SJCRH30 (cell line): ENCODE results near the gene TIGD3. TPM values are rescaled to one million over a fixed set of nuclear protein-coding genes. Genes with fewer than 3 reads are reported as not detected.

Experiments used
- total RNA-seq: library from RNA; depleted of rRNA; stranded (reverse); fragments of >200 nt; shearing (Covaris generic); gene quantifications from 2 replicates; pipeline ENCODE4 v1.2.3, GENCODE V29; 2014; rRNA removed

TIGD3 gene
- total RNA-seq, 1 experiment from 2014 or later: 0.71 TPM

Other genes with a start within 250 kb of the TIGD3 start
- gene TM7SF2, start 242.9 kb upstream of the TIGD3 start, total RNA-seq: 2.9 and 3.7 TPM in 2 replicates
- gene ZNHIT2, start 237.1 kb upstream of the TIGD3 start, total RNA-seq: 8.3 and 9.4 TPM in 2 replicates
- 281 and 356 TPM in 2 replicates for gene FAU, start 232.6 kb upstream of the TIGD3 start, total RNA-seq
- gene MRPL49, start 232.4 kb upstream of the TIGD3 start, total RNA-seq: 51.5 and 58.9 TPM in 2 replicates
- gene SYVN1, start 220.2 kb upstream of the TIGD3 start, total RNA-seq: 7.8 and 8.4 TPM in 2 replicates
- 0.18 TPM in 1 of 2 replicates, not detected in the other for gene SPDYC, start 184.5 kb upstream of the TIGD3 start, total RNA-seq
- 41.1 and 49.4 TPM in 2 replicates for gene CAPN1, start 172.8 kb upstream of the TIGD3 start, total RNA-seq
- 47.2 and 54.6 TPM in 2 replicates for gene POLA2, start 92.8 kb upstream of the TIGD3 start, total RNA-seq
- gene CDC42EP2, start 39.9 kb upstream of the TIGD3 start, total RNA-seq: 5.6 and 6.0 TPM in 2 replicates
- 33.0 and 38.0 TPM in 2 replicates for gene DPF2, start 20.9 kb upstream of the TIGD3 start, total RNA-seq
- gene SLC25A45, start 27.9 kb downstream of the TIGD3 start, total RNA-seq: 1.1 and 1.3 TPM in 2 replicates
- 21.0 and 22.2 TPM in 2 replicates for gene FRMD8, start 31.9 kb downstream of the TIGD3 start, total RNA-seq
- gene NEAT1, start 68.0 kb downstream of the TIGD3 start, total RNA-seq: 6.2 and 12.8 TPM in 2 replicates
- 496 and 686 TPM in 2 replicates for gene MALAT1, start 144.3 kb downstream of the TIGD3 start, total RNA-seq
- 39.1 and 41.8 TPM in 2 replicates for gene SCYL1, start 170.3 kb downstream of the TIGD3 start, total RNA-seq
- gene LTBP3, start 203.6 kb downstream of the TIGD3 start, total RNA-seq: 13.2 and 17.2 TPM in 2 replicates
- 30.6 and 32.6 TPM in 2 replicates for gene ZNRD2, start 215.7 kb downstream of the TIGD3 start, total RNA-seq
- 18.3 and 21.5 TPM in 2 replicates for gene FAM89B, start 217.8 kb downstream of the TIGD3 start, total RNA-seq
- gene EHBP1L1, start 221.3 kb downstream of the TIGD3 start, total RNA-seq: 16.8 and 18.5 TPM in 2 replicates
- gene KCNK7, start 241.0 kb downstream of the TIGD3 start, total RNA-seq: 0.28 TPM in 1 of 2 replicates, not detected in the other